NCI-H146 (cell line): ENCODE measurements around the gene RBM34.
A peak's percentile ranks its signal among the peaks of the same experiment; 100 is the strongest.
"Not testable (repeated sequence)": the region's sequence is repeated elsewhere in the genome, so short reads cannot be mapped to it uniquely, and the experiment has no call there.

Experiments used
- DNase-seq: peaks from one replicate; lab custom pipeline; 2025; lab: John Stamatoyannopoulos, UW

RBM34 gene

DNA sequence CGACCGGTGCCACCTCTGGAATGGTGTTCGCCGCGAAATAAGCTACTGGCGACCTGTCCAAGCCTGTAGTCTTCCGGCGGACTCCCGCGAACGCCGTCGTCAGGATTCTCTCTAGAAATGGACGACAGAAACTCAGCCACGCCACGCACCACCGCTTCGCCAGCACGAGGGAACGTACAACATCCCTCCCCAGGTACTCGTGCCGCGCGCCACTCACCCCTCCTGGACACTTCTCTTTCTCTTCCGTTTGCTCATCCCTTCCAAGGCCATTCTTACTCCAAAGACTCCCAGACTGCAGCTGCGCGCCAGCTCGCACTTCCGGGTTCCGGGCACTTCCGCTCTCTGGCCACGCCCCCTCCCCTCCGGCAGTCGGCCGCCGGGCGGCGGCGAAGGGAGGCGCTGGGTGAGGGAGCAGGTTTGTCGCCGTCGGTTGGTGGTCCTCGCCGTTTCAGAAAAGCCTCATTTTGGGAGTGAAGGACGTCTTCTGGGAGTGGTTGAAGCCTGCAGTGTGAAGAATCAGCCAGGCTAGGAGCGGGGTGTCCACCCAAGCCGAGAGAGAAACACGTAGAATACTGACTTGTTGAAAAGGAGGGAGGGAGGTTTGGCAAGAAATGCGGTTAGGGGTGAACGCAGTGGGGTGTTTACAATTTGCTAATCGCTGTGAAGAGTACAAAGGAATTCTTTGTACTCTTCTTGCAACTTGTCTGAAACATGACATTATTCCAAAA is at the start of gene RBM34:
Gene RBM34 (minus strand): TSS at position 294 of the 728 bp plus-strand sequence. CDS start 24 bp downstream, at position 270.
- peak; percentile 93 for DNase-seq

DNA sequence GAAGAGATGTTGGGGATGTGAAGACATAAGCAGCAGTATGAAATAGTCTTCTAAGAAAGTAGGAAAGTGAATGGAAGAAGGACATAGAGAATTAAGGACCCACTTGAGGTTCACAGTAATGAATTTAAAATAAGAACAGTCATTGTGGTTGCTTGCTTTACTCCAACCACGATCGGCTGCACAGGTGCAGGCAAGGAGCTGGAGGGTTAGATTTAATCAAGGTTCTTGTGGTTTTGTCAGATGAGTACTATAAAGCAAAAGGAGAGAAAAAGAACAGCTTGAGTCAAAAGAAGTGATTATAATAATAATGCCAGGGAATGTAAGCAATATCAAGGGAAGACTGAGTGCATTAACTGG is 46.1 kb upstream of the RBM34 start:
- no peak for DNase-seq

DNA sequence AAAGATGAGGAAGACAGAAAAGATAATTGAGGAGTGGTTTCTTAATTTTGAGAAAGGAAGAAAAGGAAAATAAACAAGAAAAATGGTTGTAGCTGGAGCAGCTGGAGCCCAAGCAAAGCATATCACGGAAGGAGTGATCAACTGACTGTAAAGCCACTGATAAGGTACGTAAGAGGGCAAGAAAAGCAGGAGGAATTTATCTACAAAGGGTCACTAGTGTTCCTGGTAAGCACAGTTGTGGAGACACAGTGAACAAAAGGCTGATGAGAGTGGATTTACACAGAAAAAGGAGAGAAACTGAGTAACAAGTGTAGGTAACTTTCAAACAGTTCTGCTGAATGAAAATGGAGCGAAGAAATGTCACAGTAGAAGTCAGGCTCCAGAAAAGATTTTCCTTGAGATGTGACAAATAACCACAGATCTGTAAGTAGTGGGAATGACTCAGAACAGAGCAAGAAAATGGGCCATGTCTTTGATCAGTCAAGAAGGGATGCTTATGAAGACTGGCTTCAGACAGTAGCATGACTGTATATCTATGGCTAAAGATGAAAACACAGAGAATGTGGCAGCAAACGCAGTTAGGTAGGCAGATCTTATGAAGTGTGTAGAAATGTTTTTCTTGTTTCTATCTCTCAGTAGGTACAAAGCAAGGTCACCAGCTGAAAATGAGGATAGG is 45.6 kb upstream of the RBM34 start:
- no peak for DNase-seq

GRCh38 chr1:235205687-235206086 is 44.6 kb upstream of the RBM34 start:
- DNase-seq: no peak

DNA sequence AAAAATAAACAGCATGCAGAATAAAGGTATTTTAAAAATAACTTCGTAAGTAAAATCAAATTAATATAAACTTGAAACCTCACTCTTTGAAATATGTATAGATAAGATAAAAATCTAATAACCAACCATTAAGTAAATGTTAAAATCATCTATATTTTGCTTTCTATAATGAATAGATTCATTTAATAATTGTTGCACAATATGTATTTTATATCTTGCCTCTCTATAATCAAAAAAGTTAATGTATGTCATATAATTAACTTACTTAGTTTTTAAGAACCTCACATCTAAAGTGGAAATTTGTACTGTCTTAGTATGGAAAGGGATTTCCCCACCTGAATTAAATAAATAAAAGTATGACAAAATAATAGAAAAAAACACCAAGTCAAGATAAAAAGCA is 42.4 kb upstream of the RBM34 start:
- DNase-seq: no peak

DNA sequence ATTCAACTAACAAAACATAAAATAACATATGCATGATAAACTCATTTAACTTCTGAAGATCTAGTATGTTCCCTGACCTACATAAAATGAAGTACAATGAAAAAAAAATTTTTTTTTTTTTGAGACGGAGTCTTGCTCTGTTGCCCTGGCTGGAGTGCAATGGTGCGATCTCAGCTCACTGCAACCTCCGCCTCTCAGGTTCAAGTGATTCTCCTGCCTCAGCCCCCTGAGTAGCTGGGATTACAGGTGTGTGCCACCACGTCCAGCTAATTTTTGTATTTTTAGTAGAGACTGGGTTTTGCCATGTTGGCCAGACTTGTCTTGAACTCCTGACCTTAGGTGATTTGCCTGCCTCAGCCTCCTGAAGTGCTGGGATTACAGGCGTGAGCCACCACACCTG is 41.4 kb upstream of the RBM34 start:
- not testable (repeated sequence) for DNase-seq

GRCh38 chr1:235199441-235199840 is 38.4 kb upstream of the RBM34 start:
- DNase-seq: no peak

- DNase-seq: no peak
These were observed 29.4 kb upstream of the RBM34 start for GRCh38 chr1:235190431-235190830.

GRCh38 chr1:235187316-235187715 is 26.3 kb upstream of the RBM34 start:
- no peak for DNase-seq

- DNase-seq: no peak
These were observed 20.7 kb upstream of the RBM34 start for GRCh38 chr1:235181561-235182245.

DNA sequence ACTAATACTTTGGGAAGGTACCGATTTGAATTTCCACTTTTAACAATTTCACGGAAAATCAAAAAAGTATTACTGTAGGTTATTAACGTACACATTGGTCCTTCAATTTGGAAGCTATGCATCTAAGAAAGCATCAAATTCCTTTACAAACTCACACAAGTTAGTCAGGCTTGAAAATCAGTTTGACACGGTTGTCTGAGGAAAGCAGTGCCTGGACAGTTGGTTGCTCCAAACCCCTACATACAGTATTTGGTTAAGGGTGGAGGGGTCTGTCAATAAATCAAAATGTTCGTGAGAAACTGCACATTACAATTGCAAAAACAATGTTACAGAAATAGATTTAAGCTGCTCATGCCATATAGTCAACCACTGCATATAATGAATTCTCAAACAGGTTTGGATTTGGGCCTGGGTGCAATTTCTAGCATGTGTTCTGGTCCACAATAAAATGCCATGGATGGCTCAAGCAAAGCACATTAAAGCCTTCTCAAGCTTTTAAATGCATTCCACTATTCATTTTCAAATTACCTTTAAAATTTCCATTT is 19.9 kb upstream of the RBM34 start:
- DNase-seq: no peak

- DNase-seq: no peak
These were observed 15.4 kb upstream of the RBM34 start for GRCh38 chr1:235176486-235176885.

- DNase-seq: no peak
These were observed 8.9 kb upstream of the RBM34 start for GRCh38 chr1:235169986-235170385.

- no peak for DNase-seq
These were observed 7.3 kb upstream of the RBM34 start for GRCh38 chr1:235168375-235168774.

DNA sequence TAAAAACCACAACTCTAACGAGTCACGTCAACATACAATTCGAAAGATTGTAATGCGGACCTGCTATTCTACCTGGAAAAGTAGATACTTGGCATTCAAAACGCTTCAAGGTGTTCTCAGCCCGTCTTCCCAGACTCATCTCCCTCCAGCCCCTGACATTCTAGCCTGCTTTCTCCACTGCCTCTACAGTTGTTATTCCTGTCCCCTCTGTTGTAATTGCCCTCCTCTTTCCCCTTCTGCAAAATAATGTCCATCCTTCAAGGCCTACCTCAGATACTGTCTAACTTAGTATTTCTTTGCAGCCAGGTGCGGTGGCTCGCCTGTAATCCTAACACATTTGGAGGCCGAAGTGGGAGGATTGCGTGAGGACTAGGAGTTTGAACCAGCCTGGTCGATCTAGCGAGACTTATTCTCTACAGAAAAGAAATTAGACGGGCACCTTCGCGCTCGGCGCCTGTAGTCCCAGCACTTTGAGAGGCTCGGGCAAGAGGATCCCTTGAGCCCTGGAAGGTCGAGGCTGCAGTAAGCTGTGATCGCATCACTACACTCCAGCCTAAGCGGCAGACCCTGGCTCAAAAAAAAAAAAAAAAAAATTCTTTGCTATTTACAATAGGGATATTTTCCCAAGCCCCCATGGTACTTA is 756 bp upstream of the RBM34 start:
- no peak for DNase-seq

GRCh38 chr1:235160383-235160956 is 580 bp downstream of the RBM34 start:
- no peak for DNase-seq

- not testable (repeated sequence) for DNase-seq
These were observed 1.1 kb downstream of the RBM34 start for GRCh38 chr1:235159930-235160329.

- not testable (repeated sequence) for DNase-seq
These were observed 1.8 kb downstream of the RBM34 start for GRCh38 chr1:235159284-235159683.

DNA sequence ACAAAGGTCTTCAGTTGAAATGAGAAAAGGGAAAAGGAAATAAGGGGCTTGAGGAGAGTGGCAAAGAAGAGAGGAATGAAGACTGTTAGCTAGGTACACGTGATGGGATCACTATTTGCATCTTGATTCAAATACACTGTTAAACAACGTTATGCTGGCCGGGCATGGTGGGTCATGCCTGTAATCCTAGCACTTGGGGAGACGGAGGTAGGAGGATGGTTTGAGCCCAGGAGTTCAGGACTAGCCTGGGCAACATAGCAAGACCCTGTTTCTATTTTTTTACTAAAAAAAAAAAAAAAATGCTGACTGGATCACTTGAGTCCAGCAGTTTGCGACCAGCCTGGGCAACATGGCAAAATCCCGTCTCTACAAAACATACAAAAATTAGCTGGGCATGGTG is 2.4 kb downstream of the RBM34 start:
- no peak for DNase-seq

DNA sequence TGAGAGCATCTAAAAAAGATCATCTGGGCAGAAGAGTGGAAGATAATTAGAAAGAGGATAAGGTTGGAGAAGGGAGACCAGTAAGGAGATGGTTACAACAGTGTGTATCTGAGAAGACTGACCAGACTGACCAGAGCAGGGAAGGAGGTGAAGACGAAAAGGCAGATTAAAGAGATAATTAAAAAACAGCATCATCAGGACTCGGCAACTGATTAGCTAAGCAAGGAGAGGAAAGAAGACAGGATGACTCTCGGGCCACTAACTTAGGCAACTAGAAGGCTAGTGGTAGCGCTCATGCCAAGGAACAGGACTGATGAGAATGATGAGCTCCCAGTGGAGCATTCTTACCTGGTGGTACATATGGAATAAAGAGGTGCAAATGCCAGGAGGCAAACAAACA is 3.9 kb downstream of the RBM34 start:
- DNase-seq: no peak

DNA sequence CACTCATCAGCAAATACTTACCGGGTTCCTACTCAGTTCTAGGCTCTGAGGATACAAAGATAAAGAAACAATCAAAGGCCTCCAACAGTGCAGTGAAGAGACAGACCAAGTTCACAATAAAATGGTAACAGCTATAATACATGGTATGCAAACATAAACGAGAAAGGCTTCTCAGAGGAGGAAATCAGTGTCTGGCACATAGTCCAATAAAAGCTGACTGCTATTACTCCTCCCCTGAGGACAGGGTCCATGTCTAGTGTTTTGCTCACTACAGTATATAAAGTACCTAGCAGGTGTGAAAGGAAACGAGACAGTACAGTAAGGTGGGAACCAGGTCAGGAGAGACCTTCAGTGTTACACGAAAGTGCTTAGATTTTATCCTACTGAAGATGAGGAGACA is 4.3 kb downstream of the RBM34 start:
- DNase-seq: no peak

DNA sequence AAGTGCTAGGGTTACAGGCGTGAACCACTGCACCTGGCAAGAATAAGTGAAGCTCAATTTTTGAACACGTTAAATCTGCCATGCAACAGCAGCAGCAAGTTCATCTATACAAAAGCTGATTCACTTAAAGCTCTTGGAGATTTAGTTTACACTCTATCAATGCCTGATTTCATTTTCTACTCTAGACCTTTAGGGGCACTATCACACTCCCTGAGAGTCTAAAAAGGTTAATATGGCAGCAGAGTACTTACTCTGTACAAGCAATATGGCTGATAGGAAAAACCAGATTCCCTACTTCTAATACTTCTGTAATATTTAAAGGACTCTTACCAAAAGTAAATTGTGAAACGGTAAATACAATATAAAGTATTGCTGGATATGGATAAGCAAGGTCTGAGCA is 4.8 kb downstream of the RBM34 start:
- DNase-seq: no peak
